A673 (cell line): Measurements from ENCODE around the gene TBX1.

ENCODE experiments used
- EZH2 ChIP-seq: fragments of 200-600 bp; sonication (generic); IDR thresholded peaks from 2 replicates; pipeline ENCODE4 v1.6.1; 2017; ENCODE audit warnings: borderline replicate concordance, low read depth, mild to moderate bottlenecking, mixed read lengths, antibody characterized with exemption, low read length; ENCODE audit not compliant: poor library complexity, severe bottlenecking
- TF ChIP-seq, protein P1 (sequence below): fragments of 300-800, 200-600 bp; sonication (generic); conservative IDR thresholded peaks from 2 replicates; pipeline ENCODE4 v1.5.1; 2017; ENCODE audit warnings: low read depth, mild to moderate bottlenecking, antibody characterized with exemption, low read length, moderate library complexity, mixed read lengths

DNA sequence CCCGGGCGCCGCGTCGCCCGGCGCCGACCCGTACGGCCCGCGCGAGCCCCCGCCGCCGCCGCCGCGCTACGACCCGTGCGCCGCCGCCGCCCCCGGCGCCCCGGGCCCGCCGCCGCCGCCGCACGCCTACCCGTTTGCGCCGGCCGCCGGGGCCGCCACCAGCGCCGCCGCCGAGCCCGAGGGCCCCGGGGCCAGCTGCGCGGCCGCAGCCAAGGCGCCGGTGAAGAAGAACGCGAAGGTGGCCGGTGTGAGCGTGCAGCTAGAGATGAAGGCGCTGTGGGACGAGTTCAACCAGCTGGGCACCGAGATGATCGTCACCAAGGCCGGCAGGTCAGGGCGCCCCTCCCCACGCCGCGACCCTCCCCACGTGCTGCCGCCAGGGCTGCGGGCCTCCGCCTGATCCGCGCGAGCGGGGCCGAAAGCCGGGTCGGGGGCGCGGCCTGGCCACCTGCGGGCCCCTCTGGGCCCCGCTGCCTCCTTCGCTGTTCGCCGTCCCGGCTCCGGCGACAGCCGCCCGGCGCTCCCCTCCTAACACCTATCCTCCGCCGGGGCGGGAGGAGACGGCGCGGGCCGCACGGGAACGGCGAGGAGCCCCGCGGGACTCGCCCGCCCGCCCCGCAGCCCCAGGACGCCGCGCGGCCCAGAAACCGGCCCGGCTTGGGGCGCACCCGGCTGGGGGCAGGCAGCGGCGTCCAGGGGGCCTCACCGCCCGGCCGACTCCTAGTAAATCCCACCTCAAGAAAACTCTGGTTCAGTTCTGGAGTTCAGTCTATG is 560 bp downstream of the TBX1 start:
- TF ChIP-seq, protein P1, sequence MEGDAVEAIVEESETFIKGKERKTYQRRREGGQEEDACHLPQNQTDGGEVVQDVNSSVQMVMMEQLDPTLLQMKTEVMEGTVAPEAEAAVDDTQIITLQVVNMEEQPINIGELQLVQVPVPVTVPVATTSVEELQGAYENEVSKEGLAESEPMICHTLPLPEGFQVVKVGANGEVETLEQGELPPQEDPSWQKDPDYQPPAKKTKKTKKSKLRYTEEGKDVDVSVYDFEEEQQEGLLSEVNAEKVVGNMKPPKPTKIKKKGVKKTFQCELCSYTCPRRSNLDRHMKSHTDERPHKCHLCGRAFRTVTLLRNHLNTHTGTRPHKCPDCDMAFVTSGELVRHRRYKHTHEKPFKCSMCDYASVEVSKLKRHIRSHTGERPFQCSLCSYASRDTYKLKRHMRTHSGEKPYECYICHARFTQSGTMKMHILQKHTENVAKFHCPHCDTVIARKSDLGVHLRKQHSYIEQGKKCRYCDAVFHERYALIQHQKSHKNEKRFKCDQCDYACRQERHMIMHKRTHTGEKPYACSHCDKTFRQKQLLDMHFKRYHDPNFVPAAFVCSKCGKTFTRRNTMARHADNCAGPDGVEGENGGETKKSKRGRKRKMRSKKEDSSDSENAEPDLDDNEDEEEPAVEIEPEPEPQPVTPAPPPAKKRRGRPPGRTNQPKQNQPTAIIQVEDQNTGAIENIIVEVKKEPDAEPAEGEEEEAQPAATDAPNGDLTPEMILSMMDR = no peak
- TF ChIP-seq EZH2 = no peak
